Esophagus muscularis mucosa (tissue), 4 donors: ENCODE results near the gene CLIC6.

Source experiments
- CTCF ChIP-seq, 3 experiments: fragments of 200-600 bp in 2 of 3; fragments of 450-650 bp in 1 of 3; sonication (generic) in 2 of 3; IDR thresholded peaks; one replicate each; pipeline ENCODE4 v1.5.1; 2017 to 2019; ENCODE audit warnings: antibody characterized with exemption in 3 of 3, mild to moderate bottlenecking in 2 of 3, moderate library complexity in 1 of 3
- EP300 ChIP-seq: sonication (generic); formaldehyde crosslinking; IDR thresholded peaks from one replicate; pipeline ENCODE4 v1.6.1; 2017; ENCODE audit warnings: antibody characterized with exemption
- POLR2A ChIP-seq: fragments of 450-650 bp; IDR thresholded peaks from one replicate; pipeline ENCODE4 v1.6.1; 2017; ENCODE audit warnings: antibody characterized with exemption, moderate library complexity, mild to moderate bottlenecking, low read depth
- POLR2AphosphoS5 ChIP-seq, 2 donors: sonication (generic); formaldehyde crosslinking; IDR thresholded peaks; one replicate each; pipeline ENCODE4 v1.6.1; 2017; ENCODE audit warnings: antibody characterized with exemption in 2 of 2

- TF ChIP-seq CTCF (IDR thresholded peaks at IDR 0.05) (no peak), EP300 (no peak), POLR2A (no peak), POLR2AphosphoS5 (IDR thresholded peaks at IDR 0.05) (no peak)
Observed at GRCh38 chr21:34730194-34730593, 61.4 kb downstream of the CLIC6 start.
